HCT116 (cell line): ENCODE results near the gene SEMA3G. TPM values are rescaled to one million over a fixed set of nuclear protein-coding genes. Genes with fewer than 3 reads are reported as not detected.

Experiments
- ATAC-seq: fragments of 200-7000 bp; cut with Tn5 transposase; 2 replicates; pipeline ENCODE4 v1.9.1; 2020; ENCODE audit warnings: mild to moderate bottlenecking, moderate library complexity
- BruUV-seq: library from RNA; stranded (reverse); fragments of 400-500 nt; replicated peaks from 2 replicates; lab custom pipeline; 2021; lab: Mats Ljungman, UMichigan
- CTCF ChIA-PET: fragments of 300-600 bp; sonication (Branson Sonifier 250); formaldehyde crosslinking; loops from one replicate; lab custom pipeline; 2021; ENCODE audit warnings: antibody characterized with exemption; lab: Charles Lee
- POLR2A ChIA-PET: fragments of 300-600, 350-600 bp; sonication (Branson Sonifier 250); formaldehyde crosslinking; loops from one replicate; lab custom pipeline; 2021; ENCODE audit warnings: antibody characterized with exemption; lab: Charles Lee
- RAD21 ChIA-PET, 2 experiments: fragments of 300-600 bp; sonication (Branson Sonifier 250); formaldehyde crosslinking; loops; one replicate each; lab custom pipeline; 2023; ENCODE audit warnings: low total read pairs in 2 of 2; ENCODE audit not compliant: uncharacterized antibody in 2 of 2, unreplicated experiment in 2 of 2, low non-redundant PET in 1 of 2; lab: Charles Lee
- DNase-seq: peaks from one replicate; pipeline ENCODE4 v3.0.0-alpha.2; 2010; ENCODE audit warnings: low read depth, low spot score
- H2AFZ ChIP-seq: fragments of 200-600 bp; shearing (Covaris generic), sonication (generic); 2 replicates; pipeline ENCODE4 v1.6.1; 2017; ENCODE audit warnings: low read depth, mixed run types, mixed read lengths, antibody characterized with exemption, low read length; ENCODE audit not compliant: poor library complexity, severe bottlenecking
- H3K27ac ChIP-seq: 2 replicates; pipeline ENCODE4 v1.5.1; 2012; ENCODE audit warnings: low read depth, low read length
- H3K27me3 ChIP-seq: fragments of 200-600 bp; sonication (generic); 2 replicates; pipeline ENCODE4 v1.6.1; 2016; ENCODE audit warnings: mixed run types, low read length, mixed read lengths; ENCODE audit not compliant: insufficient read depth
- H3K36me3 ChIP-seq, 2 experiments: fragments of 200-500 bp in 1 of 2; fragments of 200-600 bp in 1 of 2; sonication (Bioruptor generic) in 1 of 2; sonication (generic) in 1 of 2; 2 replicates each; pipeline versions ENCODE4 v1.5.1 to v1.6.1; 2014 to 2016; ENCODE audit warnings: low read length in 2 of 2, inconsistent platforms in 1 of 2, mixed read lengths in 1 of 2, mixed run types in 1 of 2; ENCODE audit not compliant: insufficient read depth in 2 of 2, control insufficient read depth in 1 of 2
- H3K4me1 ChIP-seq, 2 experiments: fragments of 200-600 bp in 1 of 2; sonication (generic) in 1 of 2; 2 replicates each; pipeline versions ENCODE4 v1.5.1 to v1.6.1; 2012 to 2017; ENCODE audit warnings: low read length in 2 of 2, inconsistent platforms in 1 of 2, mild to moderate bottlenecking in 1 of 2, mixed read lengths in 1 of 2, mixed run types in 1 of 2, moderate library complexity in 1 of 2; ENCODE audit not compliant: insufficient read depth in 2 of 2, control insufficient read depth in 1 of 2
- H3K4me2 ChIP-seq: fragments of 200-600 bp; sonication (generic); 2 replicates; pipeline ENCODE4 v1.6.1; 2017; ENCODE audit warnings: mixed run types, low read length, mixed read lengths
- H3K4me3 ChIP-seq, 2 experiments: fragments of 200-600 bp in 1 of 2; sonication (generic) in 1 of 2; replicated peaks in 1 of 2; 2 replicates each; pipeline ENCODE4 v1.5.1; 2011 to 2016; ENCODE audit warnings: low read length in 2 of 2, control low read depth in 1 of 2, low read depth in 1 of 2, mild to moderate bottlenecking in 1 of 2, mixed read lengths in 1 of 2, mixed run types in 1 of 2
- H3K79me2 ChIP-seq: fragments of 200-600 bp; sonication (generic); 2 replicates; pipeline ENCODE4 v1.6.1; 2017; ENCODE audit warnings: mild to moderate bottlenecking, mixed run types, low read length, moderate library complexity, mixed read lengths; ENCODE audit not compliant: insufficient read depth
- H3K9ac ChIP-seq: fragments of 200-600 bp; sonication (generic); 2 replicates; pipeline ENCODE4 v1.6.1; 2016; ENCODE audit warnings: low read length, mixed read lengths
- H3K9me2 ChIP-seq: fragments of 200-600 bp; sonication (generic), shearing (Covaris generic); 2 replicates; pipeline ENCODE4 v1.6.1; 2017; ENCODE audit warnings: mixed run types, mild to moderate bottlenecking, moderate library complexity; ENCODE audit not compliant: insufficient read depth
- H3K9me3 ChIP-seq, 2 experiments: fragments of 200-500 bp in 1 of 2; fragments of 200-600 bp in 1 of 2; sonication (Bioruptor generic) in 1 of 2; sonication (generic) in 1 of 2; 2 replicates each; pipeline ENCODE4 v1.6.1; 2014 to 2017; ENCODE audit warnings: low read length in 2 of 2, mixed read lengths in 2 of 2, inconsistent platforms in 1 of 2, low read depth in 1 of 2, mild to moderate bottlenecking in 1 of 2, mixed run types in 1 of 2, moderate library complexity in 1 of 2; ENCODE audit not compliant: control insufficient read depth in 1 of 2, insufficient read depth in 1 of 2
- H4K20me1 ChIP-seq: fragments of 200-600 bp; sonication (generic), shearing (Covaris generic); 2 replicates; pipeline ENCODE4 v1.6.1; 2017; ENCODE audit warnings: mixed run types, mild to moderate bottlenecking, moderate library complexity; ENCODE audit not compliant: insufficient read depth
- POLR2A ChIP-seq: IDR thresholded peaks from 2 replicates; pipeline ENCODE4 v1.7.0; 2011; ENCODE audit warnings: borderline replicate concordance; ENCODE audit not compliant: insufficient read depth, insufficient read length; ENCODE audit errors: extremely low read depth
- RAD21 ChIP-seq: IDR thresholded peaks from 2 replicates; pipeline ENCODE4 v1.6.1; 2012; ENCODE audit warnings: low read depth, mild to moderate bottlenecking
- SIN3A ChIP-seq: IDR thresholded peaks from 2 replicates; pipeline ENCODE4 v1.6.1; 2012; ENCODE audit warnings: low read depth
- ZFX ChIP-seq: fragments of 450-650 bp; IDR thresholded peaks from 2 replicates; pipeline ENCODE4 v1.6.1; 2017
- intact Hi-C: fragments of 100-400 bp; cut with micrococcal nuclease; formaldehyde crosslinking; loops from 2 replicates; pipeline ENCODE4 v1.10.0; 2022
- total RNA-seq: library from RNA; stranded (reverse); gene quantifications from one replicate; pipeline ENCODE4 v1.2.1, GENCODE V29; 2021; ENCODE audit not compliant: unreplicated experiment
- TF ChIP-seq, protein P1 (sequence below): IDR thresholded peaks from 2 replicates; pipeline ENCODE4 v1.6.1; 2012; ENCODE audit warnings: low read depth

Gene SEMA3G
- total RNA-seq, 1 experiment from 2014 or later: 4.2 TPM

DNA sequence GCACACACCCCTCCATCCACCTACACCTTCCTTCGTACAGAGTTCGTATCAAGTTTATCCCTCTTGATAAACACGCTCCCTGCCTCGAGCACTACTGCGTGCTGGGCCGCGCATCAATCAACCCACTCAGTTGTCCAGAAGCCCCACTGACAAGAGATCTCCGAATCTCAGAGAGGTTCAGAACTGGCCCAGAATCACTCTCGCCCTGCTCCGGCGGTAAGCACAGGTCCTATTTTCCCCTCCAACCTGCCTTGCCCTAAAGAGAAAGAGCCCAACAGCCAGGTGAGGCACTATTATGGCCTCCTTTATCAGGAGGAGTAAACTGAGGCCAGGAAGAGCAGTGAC is 10.0 kb upstream of the SEMA3G start:
- H3K27me3 ChIP-seq: no peaks in the 10 kb centered on the region
- RAD21 ChIA-PET: no interaction called here
- peak overlapping the region; percentile 89 for H3K4me2 ChIP-seq
- H3K9ac ChIP-seq: peak overlapping the region; percentile 95
- ATAC-seq (peak; percentile 23), DNase-seq (no peak)
- peaks cover 30% of the 10 kb centered on the region for H3K79me2 ChIP-seq
- BruUV-seq: TSS peak; percentile 90
- H2AFZ ChIP-seq: no peak overlapping the region
- no peak for TF ChIP-seq POLR2A
- TF ChIP-seq, protein P1, sequence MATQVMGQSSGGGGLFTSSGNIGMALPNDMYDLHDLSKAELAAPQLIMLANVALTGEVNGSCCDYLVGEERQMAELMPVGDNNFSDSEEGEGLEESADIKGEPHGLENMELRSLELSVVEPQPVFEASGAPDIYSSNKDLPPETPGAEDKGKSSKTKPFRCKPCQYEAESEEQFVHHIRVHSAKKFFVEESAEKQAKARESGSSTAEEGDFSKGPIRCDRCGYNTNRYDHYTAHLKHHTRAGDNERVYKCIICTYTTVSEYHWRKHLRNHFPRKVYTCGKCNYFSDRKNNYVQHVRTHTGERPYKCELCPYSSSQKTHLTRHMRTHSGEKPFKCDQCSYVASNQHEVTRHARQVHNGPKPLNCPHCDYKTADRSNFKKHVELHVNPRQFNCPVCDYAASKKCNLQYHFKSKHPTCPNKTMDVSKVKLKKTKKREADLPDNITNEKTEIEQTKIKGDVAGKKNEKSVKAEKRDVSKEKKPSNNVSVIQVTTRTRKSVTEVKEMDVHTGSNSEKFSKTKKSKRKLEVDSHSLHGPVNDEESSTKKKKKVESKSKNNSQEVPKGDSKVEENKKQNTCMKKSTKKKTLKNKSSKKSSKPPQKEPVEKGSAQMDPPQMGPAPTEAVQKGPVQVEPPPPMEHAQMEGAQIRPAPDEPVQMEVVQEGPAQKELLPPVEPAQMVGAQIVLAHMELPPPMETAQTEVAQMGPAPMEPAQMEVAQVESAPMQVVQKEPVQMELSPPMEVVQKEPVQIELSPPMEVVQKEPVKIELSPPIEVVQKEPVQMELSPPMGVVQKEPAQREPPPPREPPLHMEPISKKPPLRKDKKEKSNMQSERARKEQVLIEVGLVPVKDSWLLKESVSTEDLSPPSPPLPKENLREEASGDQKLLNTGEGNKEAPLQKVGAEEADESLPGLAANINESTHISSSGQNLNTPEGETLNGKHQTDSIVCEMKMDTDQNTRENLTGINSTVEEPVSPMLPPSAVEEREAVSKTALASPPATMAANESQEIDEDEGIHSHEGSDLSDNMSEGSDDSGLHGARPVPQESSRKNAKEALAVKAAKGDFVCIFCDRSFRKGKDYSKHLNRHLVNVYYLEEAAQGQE: no peak
- 0 out of 2 replicates have a peak, but pooled peaks have one; percentile 14 for TF ChIP-seq ZFX
- no peak for TF ChIP-seq RAD21
- no peak for TF ChIP-seq SIN3A
- H4K20me1 ChIP-seq: no peaks in the 10 kb centered on the region
- intact Hi-C loops: no loop called here
- no peaks in the 10 kb centered on the region for H3K9me2 ChIP-seq
- peak overlapping the region; percentile 66 for H3K27ac ChIP-seq
- H3K36me3 ChIP-seq: peaks cover 8 to 24% of the 10 kb centered on the region in 2 experiments
- peaks cover 42 to 67% of the 10 kb centered on the region in 2 experiments for H3K4me1 ChIP-seq
- H3K9me3 ChIP-seq: no peaks in the 10 kb centered on the region
- POLR2A ChIA-PET: interaction anchor here (1.7 kb wide), 1 partner anchor 81 kb away, joined by 8 read pairs; the partner anchor contains the start of gene UQCC5
- peak overlapping the region; percentile 80 to 94 for H3K4me3 ChIP-seq
- CTCF ChIA-PET: no interaction called here
